Measurements from ENCODE around the gene GPR18. TPM values are rescaled to one million over a fixed set of nuclear protein-coding genes. Genes with fewer than 3 reads are reported as not detected.

The GPR18 gene
- not detected in 2 replicates for total RNA-seq

DNA sequence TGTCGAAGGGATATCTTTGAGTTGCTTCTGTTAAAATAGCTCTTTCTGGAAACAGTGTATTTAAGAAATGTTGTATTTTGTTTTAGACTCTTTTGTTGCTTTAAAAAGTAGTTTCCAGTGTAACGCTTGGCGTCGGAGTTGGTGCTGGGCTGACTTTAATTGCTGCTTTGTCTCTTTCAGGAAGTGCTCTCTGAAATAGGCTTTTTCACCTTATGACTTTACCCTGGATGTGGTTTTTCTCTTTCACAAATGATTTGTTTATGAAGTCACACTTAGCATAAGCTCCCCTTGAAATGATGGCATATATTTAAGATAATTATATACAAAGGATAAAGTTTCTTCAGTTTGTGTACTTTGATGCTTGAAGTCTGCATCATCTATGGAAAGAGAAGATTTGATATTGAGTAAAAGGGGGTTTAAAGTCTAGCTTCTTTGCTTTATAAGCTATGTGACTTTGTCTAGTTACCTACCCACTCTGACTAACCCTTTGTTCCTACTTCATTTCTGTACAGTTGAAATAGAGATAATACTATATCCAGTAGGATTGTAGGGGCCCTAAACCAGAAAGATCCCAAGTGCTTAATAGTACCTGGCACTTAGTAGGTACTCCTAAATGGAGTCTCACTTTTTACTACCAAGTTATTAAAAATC is at the start of gene GPR18:
Gene GPR18, minus strand, starts transcription at position 170 of the 651 bp plus-strand sequence. CDS start 2,507 bp downstream, outside the sequence.

DNA sequence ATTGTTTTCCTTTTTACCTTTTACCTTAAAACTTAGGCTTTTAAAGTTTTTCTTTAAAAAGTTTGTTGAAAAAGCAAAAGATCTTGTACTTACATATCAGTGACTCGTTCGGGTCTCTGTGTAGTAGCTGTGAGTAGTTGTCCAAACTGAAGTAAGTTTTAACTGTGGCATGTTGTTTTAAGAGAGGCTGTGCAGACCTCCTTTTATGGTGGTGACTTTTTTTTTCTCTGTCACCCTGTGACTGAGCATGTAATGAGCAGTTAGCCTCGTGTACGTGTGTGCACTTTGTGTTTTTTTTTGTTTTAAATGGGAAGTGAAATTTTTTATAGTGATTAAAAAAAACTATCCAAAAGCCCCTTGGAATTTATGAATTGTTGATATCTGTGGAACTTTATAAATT is 49.1 kb upstream of the GPR18 start, which contains the start of gene GPR183:
Gene GPR183, minus strand, starts transcription at position 153 of the 400 bp plus-strand sequence. CDS start 11,254 bp downstream, outside the sequence.

Other genes with a start within 250 kb of the GPR18 start
- gene UBAC2, start 57.5 kb downstream of the GPR18 start, total RNA-seq, result 16.4 and 20.3 TPM in 2 replicates
- not detected in 2 replicates for gene GPR183, start 49.0 kb upstream of the GPR18 start, total RNA-seq
- gene TM9SF2, start 243.1 kb upstream of the GPR18 start, total RNA-seq, result 68.8 and 99.8 TPM in 2 replicates